ENCODE results near the gene CPNE9. TPM values are rescaled to one million over a fixed set of nuclear protein-coding genes. Genes with fewer than 3 reads are reported as not detected.

The CPNE9 gene
- total RNA-seq, 4 donors from 2014 or later, result not detected

GRCh38 chr3:9742560-9742959, 38.9 kb downstream of the CPNE9 start:
- in situ Hi-C loops (cut with MboI; ENCODE audit: low pct_ligation_motif_present in 1 of 4, low pct_unique_long_range_greater_than_20kb in 1 of 4, low sequenced_read_pairs in 3 of 4), result no loop called here
- TF ChIP-seq EP300 (IDR thresholded peaks at IDR 0.05; ENCODE audit: low read depth) (no peak), POLR2AphosphoS5 (IDR thresholded peaks at IDR 0.05) (no peak), POLR2A (IDR thresholded peaks at IDR 0.05) (no peak)

GRCh38 chr3:9743548-9743947, 39.9 kb downstream of the CPNE9 start:
- no peak for DNase-seq
- Histone ChIP-seq H3K9me3 (no peaks in the 10 kb centered on the region), H3K27me3 (no peaks in the 10 kb centered on the region), H3K27ac (no peak overlapping the region), H3K4me1 (peaks cover 0 to 2% (median 0%) of the 10 kb centered on the region in 4 donors), H3K4me3 (no peak overlapping the region), H3K36me3 (peaks cover 0 to 89% (median 47%) of the 10 kb centered on the region in 4 donors)
- in situ Hi-C loops (cut with MboI; ENCODE audit: low pct_ligation_motif_present in 1 of 4, low pct_unique_long_range_greater_than_20kb in 1 of 4, low sequenced_read_pairs in 3 of 4) (no loop called here), intact Hi-C loops (cut with DNase I; ENCODE audit: low total_unique reads) (no loop called here)
- WGBS, 2 donors (ENCODE audit: low coverage in 1 of 2), result 96% methylated on average over 18 of the region's 18 CpGs; no CpG with 5 or more reads in 1 of the 2 donors
- TF ChIP-seq CTCF (IDR thresholded peaks at IDR 0.05), result no peak
- TF ChIP-seq POLR2A (IDR thresholded peaks at IDR 0.05), result no peak
- TF ChIP-seq POLR2AphosphoS5 (IDR thresholded peaks at IDR 0.05), result no peak
- TF ChIP-seq EP300 (IDR thresholded peaks at IDR 0.05; ENCODE audit: low read depth), result no peak

More at GRCh38 chr3:9742560-9742959, 38.9 kb downstream of the CPNE9 start:
- Histone ChIP-seq H3K27me3 (no peaks in the 10 kb centered on the region), H3K4me1 (no peaks in the 10 kb centered on the region), H3K36me3 (peaks cover 0 to 97% (median 47%) of the 10 kb centered on the region in 4 donors), H3K27ac (no peak overlapping the region), H3K4me3 (no peak overlapping the region), H3K9me3 (no peaks in the 10 kb centered on the region)
- no peak for DNase-seq
- intact Hi-C loops (cut with DNase I; ENCODE audit: low total_unique reads), result no loop called here
- WGBS, 2 donors (ENCODE audit: low coverage in 1 of 2), result 100% methylated on average over 1 of the region's 1 CpG; no CpG with 5 or more reads in 1 of the 2 donors

GRCh38 chr3:9744162-9744561, 40.5 kb downstream of the CPNE9 start:
- 91% methylated on average over 13 of the region's 13 CpGs; no CpG with 5 or more reads in 1 of the 2 donors for WGBS, 2 donors (ENCODE audit: low coverage in 1 of 2)
- intact Hi-C loops (cut with DNase I; ENCODE audit: low total_unique reads), result no loop called here

GRCh38 chr3:9745521-9745920, 41.9 kb downstream of the CPNE9 start:
- 88% methylated on average over 12 of the region's 12 CpGs; no CpG with 5 or more reads in 1 of the 2 donors for WGBS, 2 donors (ENCODE audit: low coverage in 1 of 2)
- Histone ChIP-seq H3K4me1 (peaks cover 6 to 13% (median 11%) of the 10 kb centered on the region in 4 donors), H3K4me3 (no peak overlapping the region), H3K9me3 (no peaks in the 10 kb centered on the region), H3K27me3 (no peaks in the 10 kb centered on the region), H3K27ac (no peak overlapping the region), H3K36me3 (peaks cover 0 to 70% (median 37%) of the 10 kb centered on the region in 4 donors)
- no peak for TF ChIP-seq CTCF (IDR thresholded peaks at IDR 0.05)
- TF ChIP-seq EP300 (IDR thresholded peaks at IDR 0.05; ENCODE audit: low read depth), result no peak
- no peak for TF ChIP-seq POLR2A (IDR thresholded peaks at IDR 0.05)
- TF ChIP-seq POLR2AphosphoS5 (IDR thresholded peaks at IDR 0.05), result no peak
- DNase-seq, result no peak
- intact Hi-C loops (cut with DNase I; ENCODE audit: low total_unique reads) (no loop called here), in situ Hi-C loops (cut with MboI; ENCODE audit: low pct_ligation_motif_present in 1 of 4, low pct_unique_long_range_greater_than_20kb in 1 of 4, low sequenced_read_pairs in 3 of 4) (no loop called here)

More at GRCh38 chr3:9744162-9744561, 40.5 kb downstream of the CPNE9 start:
- peaks cover 0 to 83% (median 44%) of the 10 kb centered on the region in 4 donors for H3K36me3 ChIP-seq
- in situ Hi-C loops (cut with MboI; ENCODE audit: low pct_ligation_motif_present in 1 of 4, low pct_unique_long_range_greater_than_20kb in 1 of 4, low sequenced_read_pairs in 3 of 4), result no loop called here
- H3K4me1 ChIP-seq, result peaks cover 3 to 8% (median 5%) of the 10 kb centered on the region in 4 donors
- H3K4me3 ChIP-seq, result no peak overlapping the region
- no peak overlapping the region for H3K27ac ChIP-seq
- no peaks in the 10 kb centered on the region for H3K9me3 ChIP-seq
- DNase-seq, result no peak
- TF ChIP-seq POLR2AphosphoS5 (IDR thresholded peaks at IDR 0.05) (no peak), EP300 (IDR thresholded peaks at IDR 0.05; ENCODE audit: low read depth) (no peak), POLR2A (IDR thresholded peaks at IDR 0.05) (no peak), CTCF (IDR thresholded peaks at IDR 0.05) (no peak)
- no peaks in the 10 kb centered on the region for H3K27me3 ChIP-seq

- 74 to 83% methylated on average over 3 to 5 of the region's 5 CpGs for WGBS, 2 donors (ENCODE audit: low coverage in 1 of 2)
- TF ChIP-seq POLR2A (IDR thresholded peaks at IDR 0.05) (no peak), EP300 (IDR thresholded peaks at IDR 0.05; ENCODE audit: low read depth) (no peak), CTCF (IDR thresholded peaks at IDR 0.05) (no peak), POLR2AphosphoS5 (IDR thresholded peaks at IDR 0.05) (no peak)
- intact Hi-C loops (cut with DNase I; ENCODE audit: low total_unique reads), result no loop called here
- no peak for DNase-seq
- in situ Hi-C loops (cut with MboI; ENCODE audit: low pct_ligation_motif_present in 1 of 4, low pct_unique_long_range_greater_than_20kb in 1 of 4, low sequenced_read_pairs in 3 of 4), result no loop called here
- Histone ChIP-seq H3K4me1 (peaks cover 14 to 21% (median 19%) of the 10 kb centered on the region in 4 donors), H3K27me3 (no peaks in the 10 kb centered on the region), H3K36me3 (peaks cover 0 to 62% (median 33%) of the 10 kb centered on the region in 4 donors), H3K27ac (no peak overlapping the region), H3K9me3 (no peaks in the 10 kb centered on the region), H3K4me3 (no peak overlapping the region)
Measured at GRCh38 chr3:9746330-9746729, 42.7 kb downstream of the CPNE9 start.
